LHCN-M2 (cell line): ENCODE measurements around the gene IL17RC. TPM values are rescaled to one million over a fixed set of nuclear protein-coding genes. Genes with fewer than 3 reads are reported as not detected.
A peak's percentile ranks its signal among the peaks of the same experiment; 100 is the strongest.
"Not testable (repeated sequence)": the region's sequence is repeated elsewhere in the genome, so short reads cannot be mapped to it uniquely, and the experiment has no call there.

Source experiments
- DNase-seq: peaks from one replicate; pipeline ENCODE4 v3.0.0-alpha.2; 2012; ENCODE audit warnings: low read depth
- polyA plus RNA-seq: library from polyadenylated mRNA; unstranded; fragments of >200 nt; gene quantifications from one replicate; pipeline ENCODE4 v1.2.1, GENCODE V29; 2012; ENCODE audit warnings: missing spikeins
- total RNA-seq: library from RNA; depleted of rRNA; stranded (reverse); fragments of >200 nt; gene quantifications from 2 replicates; pipeline ENCODE4 v1.2.3, GENCODE V29; 2014; rRNA removed

IL17RC gene, protein sequence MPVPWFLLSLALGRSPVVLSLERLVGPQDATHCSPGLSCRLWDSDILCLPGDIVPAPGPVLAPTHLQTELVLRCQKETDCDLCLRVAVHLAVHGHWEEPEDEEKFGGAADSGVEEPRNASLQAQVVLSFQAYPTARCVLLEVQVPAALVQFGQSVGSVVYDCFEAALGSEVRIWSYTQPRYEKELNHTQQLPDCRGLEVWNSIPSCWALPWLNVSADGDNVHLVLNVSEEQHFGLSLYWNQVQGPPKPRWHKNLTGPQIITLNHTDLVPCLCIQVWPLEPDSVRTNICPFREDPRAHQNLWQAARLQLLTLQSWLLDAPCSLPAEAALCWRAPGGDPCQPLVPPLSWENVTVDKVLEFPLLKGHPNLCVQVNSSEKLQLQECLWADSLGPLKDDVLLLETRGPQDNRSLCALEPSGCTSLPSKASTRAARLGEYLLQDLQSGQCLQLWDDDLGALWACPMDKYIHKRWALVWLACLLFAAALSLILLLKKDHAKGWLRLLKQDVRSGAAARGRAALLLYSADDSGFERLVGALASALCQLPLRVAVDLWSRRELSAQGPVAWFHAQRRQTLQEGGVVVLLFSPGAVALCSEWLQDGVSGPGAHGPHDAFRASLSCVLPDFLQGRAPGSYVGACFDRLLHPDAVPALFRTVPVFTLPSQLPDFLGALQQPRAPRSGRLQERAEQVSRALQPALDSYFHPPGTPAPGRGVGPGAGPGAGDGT
- total RNA-seq, result 30.1 and 42.3 TPM in 2 replicates
- 23.1 TPM for polyA plus RNA-seq

DNA sequence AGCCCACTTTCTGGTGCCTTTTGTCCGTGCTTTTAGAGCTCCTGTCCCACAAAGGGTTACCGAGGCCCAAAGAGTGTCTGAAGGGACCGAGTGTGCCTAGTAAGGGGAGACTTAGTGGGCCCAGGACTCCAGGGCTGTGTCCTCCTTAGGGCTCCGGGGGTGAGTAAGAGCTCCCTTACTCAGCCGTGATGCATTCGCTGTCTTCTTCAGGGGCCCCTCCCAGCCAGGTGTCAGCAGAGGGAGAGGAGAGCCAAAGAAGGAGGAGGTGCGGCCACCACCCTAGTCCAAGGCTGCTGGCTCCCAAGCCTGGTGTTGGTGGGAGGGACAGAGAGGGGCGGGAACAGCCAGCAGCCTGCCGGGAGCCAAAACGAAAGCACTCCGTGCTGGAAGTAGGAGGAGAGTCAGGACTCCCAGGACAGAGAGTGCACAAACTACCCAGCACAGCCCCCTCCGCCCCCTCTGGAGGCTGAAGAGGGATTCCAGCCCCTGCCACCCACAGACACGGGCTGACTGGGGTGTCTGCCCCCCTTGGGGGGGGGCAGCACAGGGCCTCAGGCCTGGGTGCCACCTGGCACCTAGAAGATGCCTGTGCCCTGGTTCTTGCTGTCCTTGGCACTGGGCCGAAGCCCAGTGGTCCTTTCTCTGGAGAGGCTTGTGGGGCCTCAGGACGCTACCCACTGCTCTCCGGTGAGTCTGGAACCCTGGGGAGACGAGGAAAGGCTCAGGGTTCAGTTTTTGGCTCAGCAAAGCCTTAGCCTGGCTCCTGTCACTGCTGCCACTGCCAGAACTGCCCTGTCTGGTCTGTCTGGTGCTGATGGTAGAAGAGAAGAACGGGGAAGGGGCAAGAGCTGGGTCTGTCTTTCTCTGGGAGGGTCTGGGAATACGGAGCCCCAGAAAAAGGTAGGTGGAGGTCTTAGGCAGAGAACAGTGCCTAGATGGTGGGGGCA lies at the start of gene IL17RC:
Gene IL17RC, plus strand, starts transcription at position 365 of the 947 bp plus-strand sequence. Its CDS starts 218 bp downstream, at position 583.
- DNase-seq, result peak; percentile 88

DNA sequence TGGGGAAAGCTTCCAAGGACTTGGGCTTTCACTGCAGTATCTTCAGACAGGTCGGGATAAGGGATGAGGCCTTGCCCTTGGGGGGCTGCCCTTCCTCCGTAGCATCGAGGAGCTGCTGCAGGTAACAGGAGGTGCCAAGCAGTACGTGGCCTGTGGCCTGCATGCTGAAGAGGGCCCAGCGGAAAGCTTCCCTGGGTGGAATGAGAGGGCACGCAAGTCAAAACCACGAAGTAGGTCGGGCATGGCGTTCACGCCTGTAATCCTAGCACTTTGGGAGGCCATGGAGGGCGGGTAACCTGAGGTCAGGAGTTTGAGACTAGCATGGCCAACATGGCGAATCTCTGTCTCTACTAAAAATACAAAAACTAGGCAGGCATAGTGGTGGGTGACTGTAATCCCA lies 49.8 kb upstream of the IL17RC start:
- no peak for DNase-seq

DNA sequence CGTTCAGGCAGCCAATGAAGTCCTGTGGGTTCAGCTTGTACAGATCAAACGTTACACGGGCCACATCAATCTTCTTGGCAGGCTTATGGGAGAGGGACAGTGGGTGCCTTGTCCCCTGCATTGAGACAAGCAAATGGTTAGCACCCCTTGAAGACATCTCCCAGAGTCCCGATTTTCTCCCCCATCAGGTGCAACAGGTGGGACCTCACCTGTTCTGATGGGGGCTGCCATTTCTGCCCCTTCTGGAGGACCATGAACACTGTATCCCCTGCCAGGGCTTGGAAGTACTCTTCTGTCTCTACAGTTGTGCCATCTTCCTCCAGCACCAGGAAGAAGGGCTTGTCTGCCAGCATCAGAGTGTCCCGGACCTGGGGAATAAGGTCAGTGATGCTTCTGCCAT lies 46.9 kb upstream of the IL17RC start:
- DNase-seq, result no peak

DNA sequence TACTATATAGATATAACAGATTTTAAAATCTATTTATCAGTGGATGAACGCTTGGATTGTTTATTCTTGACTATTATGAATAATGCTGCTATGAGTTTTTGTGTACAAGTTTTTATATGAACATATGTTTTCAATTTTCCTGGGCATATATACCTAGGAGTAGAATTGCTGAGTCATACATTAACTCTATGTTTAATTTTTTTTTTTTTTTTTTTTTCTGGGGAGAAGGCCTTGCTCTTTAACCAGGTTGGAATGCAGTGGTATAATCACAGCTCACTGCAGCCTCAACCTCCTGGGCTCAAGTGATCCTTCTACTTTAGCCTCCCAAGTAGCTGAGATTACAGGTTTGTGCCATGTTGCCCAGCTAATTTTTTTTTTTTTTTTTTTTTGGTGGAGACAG lies 45.9 kb upstream of the IL17RC start:
- DNase-seq, result peak; percentile 31

DNA sequence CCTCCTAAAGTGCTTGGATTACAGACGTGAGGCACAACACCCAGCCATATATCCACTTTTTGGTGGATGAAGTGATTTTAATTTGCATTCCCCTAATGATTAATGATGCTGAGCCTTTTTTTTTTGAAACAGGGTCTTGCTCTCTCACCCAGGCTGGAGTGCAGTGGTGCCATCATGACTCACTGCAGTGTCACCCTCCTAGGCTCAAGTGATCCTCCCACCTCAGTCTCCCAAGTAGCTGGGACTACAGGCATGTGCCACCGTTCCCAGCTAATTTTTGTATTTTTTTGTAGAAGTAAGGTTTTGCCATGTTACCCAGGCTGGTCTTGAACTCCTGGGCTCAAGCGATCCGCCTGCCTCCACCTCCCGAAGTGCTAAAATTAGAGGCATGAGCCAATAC lies 44.8 kb upstream of the IL17RC start:
- not testable (repeated sequence) for DNase-seq

DNA sequence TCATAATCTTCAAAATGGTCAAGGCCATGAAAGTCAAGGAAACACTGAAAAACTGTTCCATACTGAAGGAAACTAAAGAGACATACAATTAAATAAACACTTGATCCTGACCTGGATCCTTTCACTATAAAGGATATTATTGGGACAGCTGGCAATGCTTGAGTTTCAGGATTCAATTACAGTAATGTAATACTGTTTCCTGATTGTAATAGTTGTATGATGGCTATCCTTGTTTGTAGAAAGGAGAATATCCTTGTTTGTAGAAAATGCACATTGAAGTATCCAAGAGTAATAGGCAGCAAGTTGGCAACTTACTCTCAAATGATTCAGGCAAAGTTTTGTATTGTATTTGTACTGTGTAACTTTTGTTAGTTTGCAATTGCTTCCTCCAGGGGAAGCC lies 41.5 kb upstream of the IL17RC start:
- DNase-seq, result no peak

DNA sequence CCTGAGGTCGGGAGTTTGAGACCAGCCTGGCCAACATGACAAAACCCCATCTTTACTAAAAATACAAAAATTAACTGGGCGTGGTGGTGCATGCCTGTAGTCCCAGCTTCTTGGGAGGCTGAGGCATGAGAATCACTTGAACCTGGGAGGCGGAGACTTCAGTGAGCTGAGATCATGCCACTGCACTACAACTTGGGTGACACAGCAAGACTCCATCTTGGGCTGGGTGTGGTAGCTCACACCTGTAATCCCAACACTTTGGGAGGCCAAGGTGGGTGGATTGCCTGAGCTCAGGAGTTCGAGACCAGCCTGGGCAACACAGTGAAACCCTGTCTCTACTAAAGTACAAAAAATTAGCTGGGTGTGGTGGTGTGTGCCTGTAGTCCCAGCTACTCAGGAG lies 40.6 kb upstream of the IL17RC start:
- DNase-seq, result not testable (repeated sequence)

DNA sequence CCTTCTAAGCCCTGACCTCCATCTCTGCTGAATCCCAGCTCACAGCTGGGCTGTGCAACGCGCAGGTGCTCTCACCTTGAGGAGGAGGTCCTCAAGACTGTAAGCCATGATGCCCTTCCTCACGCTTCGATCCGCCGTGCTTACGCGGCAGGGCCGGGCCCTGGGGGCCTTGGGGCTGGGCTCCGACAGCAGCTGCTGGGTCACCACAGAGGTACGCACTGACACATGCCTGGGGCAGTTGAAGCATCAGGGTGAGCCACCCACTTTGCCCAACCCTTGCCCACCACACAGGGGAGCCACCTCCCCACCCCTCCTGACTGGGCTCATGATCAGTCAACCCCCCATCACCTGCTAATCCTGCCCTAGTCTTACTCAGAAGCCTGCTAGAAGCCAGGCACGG lies 39.9 kb upstream of the IL17RC start:
- DNase-seq, result no peak

DNA sequence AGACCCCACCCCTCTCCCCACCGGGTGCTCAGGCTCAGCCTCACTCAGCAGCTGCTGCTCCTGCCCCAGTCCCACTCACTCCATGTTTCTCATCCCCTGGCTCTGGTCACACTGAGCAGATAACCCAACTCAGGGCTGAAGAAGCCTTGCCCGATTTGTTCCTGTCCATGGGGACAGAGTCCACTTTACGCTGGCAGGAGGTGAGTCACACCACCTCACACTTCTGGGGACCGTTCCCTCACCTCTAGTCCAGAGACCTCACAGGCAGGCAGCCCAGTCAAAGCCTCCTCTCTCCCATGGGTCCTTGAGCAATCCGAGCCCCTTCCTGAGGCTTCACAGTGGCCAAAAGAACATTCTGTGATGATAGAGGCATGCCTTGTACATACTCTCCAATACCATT lies 38.2 kb upstream of the IL17RC start:
- no peak for DNase-seq

DNA sequence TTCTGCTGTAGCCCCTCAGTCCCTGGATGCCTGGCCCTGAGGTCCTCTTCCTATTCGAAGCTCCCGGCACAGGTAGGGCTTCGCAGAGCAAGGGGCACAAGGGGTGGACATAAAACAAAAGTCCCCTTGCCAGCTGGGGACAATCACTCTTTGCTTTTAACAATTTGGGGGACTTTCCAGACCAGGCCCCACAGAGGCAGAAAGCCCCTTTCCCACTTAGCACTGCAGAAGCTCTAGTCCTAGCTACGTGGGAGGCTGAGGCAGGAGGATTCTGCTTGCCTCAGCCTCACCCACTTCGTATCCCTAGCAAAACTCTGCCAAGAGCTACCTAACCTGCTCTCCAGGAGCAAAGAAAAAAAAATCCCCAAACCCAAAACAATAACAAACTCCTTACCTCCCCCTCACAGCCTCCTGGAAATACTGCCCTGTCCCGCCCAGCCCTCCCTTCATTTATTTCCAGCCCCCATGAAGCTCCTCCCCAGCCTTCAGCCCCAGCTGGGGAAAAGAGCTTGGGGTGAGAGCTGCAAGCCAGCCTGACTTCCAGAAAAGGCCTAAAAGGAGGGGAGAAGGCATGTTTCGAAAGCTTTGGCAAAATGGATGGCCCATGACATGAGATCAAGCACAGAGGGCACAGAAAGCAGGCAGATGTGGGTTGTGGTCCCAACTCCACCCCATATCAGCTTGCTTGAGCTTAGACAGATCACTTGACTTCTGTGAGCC lies 36.9 kb upstream of the IL17RC start, which contains the start of gene CIDEC:
Gene CIDEC, minus strand, starts transcription at position 424 of the 720 bp plus-strand sequence. CDS start 1,767 bp downstream, outside the sequence.
- no peak for DNase-seq

DNA sequence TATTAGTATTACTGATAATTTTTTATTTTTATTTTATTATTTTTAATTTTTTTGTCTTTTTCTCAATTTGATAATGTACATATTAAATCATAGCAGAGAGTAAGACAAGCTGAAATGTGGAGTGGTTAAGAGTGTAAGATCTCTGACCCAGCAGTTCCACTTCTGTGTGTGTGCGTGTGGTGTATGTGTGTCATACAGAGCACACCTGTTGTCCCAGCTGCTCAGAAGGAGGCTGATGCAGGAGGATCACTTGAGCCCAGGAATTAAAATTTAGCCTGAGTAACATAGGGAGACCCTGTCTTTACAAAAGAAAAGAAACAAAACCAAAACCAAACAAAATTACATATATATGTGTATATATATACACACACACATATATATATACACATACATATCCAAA lies 35.5 kb upstream of the IL17RC start:
- DNase-seq, result peak; percentile 90

DNA sequence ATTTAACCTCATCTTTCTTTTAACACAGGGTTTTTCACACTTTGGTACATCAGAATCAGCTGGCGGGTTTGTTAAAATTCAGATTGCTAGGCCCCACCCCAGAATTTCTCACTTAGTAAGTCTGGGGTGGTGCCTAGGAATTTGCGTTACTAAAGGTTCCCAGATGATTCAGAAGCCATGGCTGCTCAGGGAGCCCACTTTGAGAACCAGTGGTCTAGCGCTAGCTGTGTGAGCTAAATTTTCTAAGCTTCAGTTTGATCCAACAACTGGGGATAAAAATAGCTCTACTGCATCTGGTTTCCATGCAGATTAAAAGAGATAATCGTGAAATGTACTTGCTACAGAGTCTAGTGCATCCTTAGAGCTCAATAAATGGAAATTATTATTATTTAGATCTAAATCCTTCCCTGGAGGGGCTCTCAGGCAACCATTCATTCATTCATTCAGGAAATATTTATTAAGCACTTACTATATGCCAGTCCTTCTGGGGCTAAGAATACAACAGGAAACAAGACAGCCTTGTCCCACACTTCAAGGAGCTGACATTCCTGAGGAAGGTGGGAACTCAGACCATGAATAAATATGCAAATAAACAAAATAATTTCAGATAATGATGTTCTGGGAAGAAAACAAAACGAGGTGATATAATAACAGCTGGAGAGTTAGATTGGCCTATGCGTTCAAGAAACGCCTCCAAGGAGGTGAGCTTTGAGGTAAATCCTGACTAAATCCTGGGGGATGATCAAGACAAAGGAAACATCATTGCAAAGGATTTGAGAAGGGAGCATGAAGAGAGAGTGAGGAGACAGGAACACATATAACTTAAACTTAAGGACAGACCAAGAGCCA lies 33.0 kb upstream of the IL17RC start:
- peak; percentile 88 for DNase-seq

DNA sequence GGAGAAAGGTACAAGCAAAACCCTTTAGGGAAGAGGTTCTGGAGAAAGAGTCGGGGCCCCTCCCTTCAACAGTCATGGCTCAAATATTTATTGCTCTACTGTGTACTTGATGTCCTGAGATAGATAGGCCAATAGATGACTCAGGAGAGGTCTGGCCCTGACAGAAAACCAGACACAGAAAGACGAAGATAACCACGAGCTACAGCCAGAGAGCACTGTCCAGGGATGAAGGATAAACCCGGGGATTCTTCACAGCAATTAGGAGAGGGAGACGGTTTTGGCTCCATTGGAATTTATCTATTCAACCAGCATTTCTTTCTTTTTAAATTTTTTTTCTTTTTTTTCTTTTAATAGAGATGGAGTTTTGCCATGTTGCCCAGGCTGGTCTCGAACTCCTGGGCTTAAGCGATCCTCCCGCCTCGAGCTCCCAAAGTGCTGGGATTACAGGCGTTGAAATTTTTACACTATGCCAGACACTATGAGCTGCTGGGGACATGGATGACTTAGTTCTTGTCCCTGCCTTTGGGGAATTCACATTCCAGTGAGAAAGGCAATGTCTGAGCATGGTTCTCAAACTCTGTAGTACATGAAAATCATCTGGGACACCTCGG lies 32.2 kb upstream of the IL17RC start:
- DNase-seq, result peak; percentile 95

DNA sequence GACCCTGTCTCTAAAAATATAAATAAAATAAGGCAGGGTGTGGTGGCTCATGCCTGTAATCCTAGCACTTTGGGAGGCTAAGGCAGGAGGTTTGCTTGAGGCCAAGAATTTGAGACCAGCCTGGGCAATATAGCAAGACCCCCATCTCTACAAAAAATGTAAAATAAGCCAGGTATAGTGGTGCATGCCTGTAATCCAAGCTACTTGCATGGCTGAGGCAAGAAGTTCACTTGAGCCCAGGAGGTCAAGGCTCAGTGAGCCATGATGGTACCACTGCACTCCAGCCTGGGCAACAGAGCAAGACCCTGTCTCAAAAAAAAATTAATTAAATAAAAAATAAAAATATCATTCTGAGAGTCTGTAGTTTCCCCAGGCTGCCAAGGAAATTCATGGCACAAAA lies 30.6 kb upstream of the IL17RC start:
- no peak for DNase-seq

DNA sequence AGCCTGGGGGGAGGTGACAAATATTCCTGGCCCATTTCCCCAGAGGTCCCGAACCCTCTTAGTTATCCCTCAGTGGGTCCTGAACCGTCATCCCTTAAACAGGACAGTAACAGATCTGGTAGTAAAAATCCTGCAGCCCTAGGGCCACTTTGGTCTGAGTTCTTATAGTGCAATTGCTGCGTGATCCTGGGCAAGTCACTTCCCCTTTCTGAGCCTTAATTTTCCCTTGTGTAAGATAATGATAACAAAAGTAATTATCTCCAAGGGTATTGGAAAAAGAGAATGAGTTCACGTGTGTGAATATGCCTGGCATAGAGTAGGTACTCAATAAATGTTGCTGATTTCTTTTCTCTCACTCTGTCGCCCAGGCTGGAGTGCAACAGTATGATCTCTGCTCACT lies 29.4 kb upstream of the IL17RC start:
- DNase-seq, result no peak

DNA sequence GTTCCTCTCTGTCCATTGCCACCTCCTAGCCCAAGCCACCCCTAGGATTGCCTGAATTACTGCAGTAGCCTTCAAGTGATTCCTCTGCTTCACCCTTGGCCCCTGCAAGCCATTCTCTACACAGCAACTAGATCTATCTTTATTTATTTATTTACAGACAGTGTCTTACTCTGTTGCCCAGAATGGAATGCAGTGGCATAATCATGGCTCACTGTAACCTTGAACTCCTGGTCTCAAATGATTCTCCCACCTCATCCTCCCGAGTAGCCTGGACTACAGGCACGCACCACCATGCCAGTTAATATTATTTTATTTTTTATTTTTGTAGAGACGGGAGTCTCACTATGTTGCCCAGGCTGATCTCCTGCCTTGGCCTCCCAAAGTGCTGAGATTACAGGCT lies 28.4 kb upstream of the IL17RC start:
- DNase-seq, result no peak

DNA sequence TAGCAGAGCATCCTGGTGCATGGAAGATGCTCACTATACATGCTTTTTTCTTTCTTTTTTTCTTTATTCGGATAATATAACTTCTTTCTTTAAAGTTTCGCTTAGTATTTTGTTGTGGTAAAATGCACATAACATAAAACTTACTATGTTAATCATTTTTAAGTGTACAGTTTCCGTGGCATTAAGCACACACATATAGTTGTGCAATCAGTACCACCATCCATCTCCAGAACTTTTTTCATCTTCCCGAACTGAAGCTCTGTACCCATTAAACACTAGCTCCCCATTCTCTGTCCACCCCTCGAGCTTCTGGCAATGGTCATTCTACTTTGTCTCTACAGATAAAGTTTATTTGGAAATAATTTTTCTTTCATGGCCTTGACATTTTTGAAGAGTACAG lies 27.5 kb upstream of the IL17RC start:
- DNase-seq, result no peak

DNA sequence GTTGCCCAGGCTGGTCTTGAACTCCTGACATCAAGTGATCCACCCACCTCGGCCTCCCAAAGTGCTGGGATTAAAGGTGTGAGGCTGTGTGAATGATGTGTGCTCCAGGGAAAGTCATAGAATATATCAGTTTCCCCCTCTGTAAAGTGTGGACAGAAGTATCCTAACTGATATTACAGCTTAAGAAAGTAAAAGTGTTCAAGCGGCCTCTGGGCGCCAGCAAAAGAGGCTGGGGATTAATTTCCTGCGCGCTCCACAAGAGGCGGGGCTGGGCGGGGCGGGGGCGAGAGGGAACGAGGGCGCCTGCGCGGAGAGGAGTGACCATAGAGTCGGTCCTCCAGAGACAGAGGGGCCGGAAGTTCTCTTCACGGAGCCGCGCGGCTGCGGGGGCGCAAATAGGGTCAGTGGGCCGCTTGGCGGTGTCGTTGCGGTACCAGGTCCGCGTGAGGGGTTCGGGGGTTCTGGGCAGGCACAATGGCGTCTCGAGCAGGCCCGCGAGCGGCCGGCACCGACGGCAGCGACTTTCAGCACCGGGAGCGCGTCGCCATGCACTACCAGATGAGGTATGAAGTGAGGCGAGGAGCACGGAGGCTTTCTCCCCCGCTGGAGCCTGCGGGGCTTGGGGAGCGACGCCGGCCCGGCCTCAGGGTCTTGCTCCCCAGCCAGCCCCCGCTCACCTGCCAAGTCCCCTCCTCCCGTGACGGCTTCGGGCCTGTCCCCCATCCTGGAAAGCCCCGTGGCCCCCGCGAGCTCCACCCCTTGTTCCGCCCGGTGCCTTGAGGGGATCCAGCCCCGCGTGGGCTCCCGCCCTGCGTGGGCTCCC lies 26.4 kb upstream of the IL17RC start, which contains the start of gene JAGN1:
Gene JAGN1, plus strand, starts transcription at position 362 of the 823 bp plus-strand sequence. Its CDS starts 113 bp downstream, at position 475.
- peak; percentile 86 for DNase-seq
